GM23338 (cell line): ENCODE results near the gene FBXL14. TPM values are rescaled to one million over a fixed set of nuclear protein-coding genes. Genes with fewer than 3 reads are reported as not detected.

Experiments
- ATAC-seq: fragments of 200-7000 bp; cut with Tn5 transposase; 3 replicates; pipeline ENCODE4 v1.9.1; 2020
- DNase-seq: peaks from one replicate; pipeline ENCODE4 v3.0.0-alpha.2; 2015; ENCODE audit warnings: low spot score
- H2AFZ ChIP-seq: fragments of 200-600 bp; sonication (generic); 2 replicates; pipeline ENCODE4 v1.8.0; 2016; ENCODE audit warnings: antibody characterized with exemption, mild to moderate bottlenecking, moderate library complexity
- H3F3A ChIP-seq: fragments of 200-600 bp; sonication (generic); replicated peaks from 2 replicates; pipeline ENCODE4 v1.8.0; 2017; ENCODE audit warnings: antibody characterized with exemption, mixed run types, low read depth
- H3K27ac ChIP-seq: fragments of 200-600 bp; sonication (generic); 2 replicates; pipeline ENCODE4 v1.6.1; 2016; ENCODE audit warnings: low read depth
- H3K27me3 ChIP-seq: fragments of 200-600 bp; sonication (generic); 2 replicates; pipeline ENCODE4 v1.8.0; 2016; ENCODE audit warnings: mild to moderate bottlenecking, mixed run types, moderate library complexity; ENCODE audit not compliant: insufficient read depth
- H3K36me3 ChIP-seq: fragments of 200-600 bp; sonication (generic); 2 replicates; pipeline ENCODE4 v1.8.0; 2016; ENCODE audit warnings: mild to moderate bottlenecking; ENCODE audit not compliant: insufficient read depth
- H3K4me1 ChIP-seq: fragments of 200-600 bp; sonication (generic); 2 replicates; pipeline ENCODE4 v1.8.0; 2016; ENCODE audit warnings: mild to moderate bottlenecking, moderate library complexity; ENCODE audit not compliant: insufficient read depth
- H3K4me2 ChIP-seq: fragments of 200-600 bp; sonication (generic); 2 replicates; pipeline ENCODE4 v1.7.1; 2017; ENCODE audit warnings: mixed run types
- H3K4me3 ChIP-seq: fragments of 200-600 bp; sonication (generic); 2 replicates; pipeline ENCODE4 v1.6.1; 2016; ENCODE audit warnings: mixed run types
- H3K79me2 ChIP-seq: fragments of 200-600 bp; sonication (generic); replicated peaks from 2 replicates; pipeline ENCODE4 v1.8.0; 2017; ENCODE audit warnings: mild to moderate bottlenecking; ENCODE audit not compliant: insufficient read depth
- H3K9me2 ChIP-seq: fragments of 200-600 bp; sonication (generic); 2 replicates; pipeline ENCODE4 v1.8.0; 2017; ENCODE audit not compliant: insufficient read depth
- H4K20me1 ChIP-seq: fragments of 200-600 bp; sonication (generic); replicated peaks from 2 replicates; pipeline ENCODE4 v1.8.0; 2017; ENCODE audit warnings: mild to moderate bottlenecking; ENCODE audit not compliant: insufficient read depth
- H3K27ac Mint-ChIP-seq: 2 replicates; pipeline ENCODE4 v1.8.0; 2020; ENCODE audit warnings: inconsistent platforms, mild to moderate bottlenecking, moderate library complexity, mixed read lengths
- H3K27me3 Mint-ChIP-seq: 3 replicates; pipeline ENCODE4 v1.8.0; 2022; ENCODE audit warnings: low read depth, mild to moderate bottlenecking, moderate library complexity, mixed read lengths, inconsistent platforms; ENCODE audit not compliant: insufficient read depth, poor library complexity
- H3K36me3 Mint-ChIP-seq: 3 replicates; pipeline ENCODE4 v1.8.0; 2021; ENCODE audit warnings: low read depth, mild to moderate bottlenecking, inconsistent platforms, moderate library complexity, mixed read lengths
- H3K4me1 Mint-ChIP-seq: 3 replicates; pipeline ENCODE4 v1.8.0; 2020; ENCODE audit warnings: mild to moderate bottlenecking, inconsistent platforms, mixed read lengths
- H3K4me3 Mint-ChIP-seq: 3 replicates; pipeline ENCODE4 v1.8.0; 2021; ENCODE audit warnings: moderate library complexity, mild to moderate bottlenecking, inconsistent platforms, mixed read lengths
- H3K9me3 Mint-ChIP-seq: 3 replicates; pipeline ENCODE4 v1.8.0; 2020; ENCODE audit warnings: moderate library complexity, mild to moderate bottlenecking, inconsistent platforms, mixed read lengths
- CREB1 ChIP-seq: fragments of 250-450 bp; sonication (Bioruptor Pico); IDR thresholded peaks from 2 replicates; pipeline ENCODE4 v1.5.0; 2020; ENCODE audit warnings: low read depth, mild to moderate bottlenecking, moderate library complexity
- CTCF ChIP-seq, 2 experiments: fragments of 200-600 bp in 1 of 2; sonication (generic) in 1 of 2; conservative IDR thresholded peaks; 2 replicates each; pipeline versions ENCODE4 v1.5.1 to v1.6.1; 2016 to 2017; ENCODE audit warnings: antibody characterized with exemption in 2 of 2, low read depth in 2 of 2, mild to moderate bottlenecking in 2 of 2, moderate library complexity in 1 of 2
- ETS1 ChIP-seq: IDR thresholded peaks from 2 replicates; pipeline ENCODE4 v1.6.1; 2016; ENCODE audit warnings: antibody characterized with exemption
- EZH2phosphoT487 ChIP-seq: fragments of 200-600 bp; sonication (generic); IDR thresholded peaks from one replicate; pipeline ENCODE4 v1.8.1; 2018; ENCODE audit warnings: antibody characterized with exemption; ENCODE audit not compliant: unreplicated experiment
- JUNB ChIP-seq: IDR thresholded peaks from one replicate; pipeline ENCODE4 v1.6.1; 2016; ENCODE audit warnings: antibody characterized with exemption; ENCODE audit not compliant: unreplicated experiment
- NANOG ChIP-seq: IDR thresholded peaks from 2 replicates; pipeline ENCODE4 v1.6.1; 2016; ENCODE audit warnings: antibody characterized with exemption, borderline replicate concordance
- STAT1 ChIP-seq: IDR thresholded peaks from one replicate; pipeline ENCODE4 v1.6.1; 2016; ENCODE audit warnings: antibody characterized with exemption; ENCODE audit not compliant: unreplicated experiment
- ZNF114 ChIP-seq: fragments of 250-450 bp; sonication (Bioruptor Pico); IDR thresholded peaks from 2 replicates; pipeline ENCODE4 v1.5.0; 2020; ENCODE audit warnings: mild to moderate bottlenecking, moderate library complexity
- ZNF331 ChIP-seq: fragments of 250-450 bp; sonication (Bioruptor Pico); IDR thresholded peaks from 2 replicates; pipeline ENCODE4 v1.5.0; 2020; ENCODE audit warnings: low read depth, mild to moderate bottlenecking, moderate library complexity
- ZNF462 ChIP-seq: fragments of 250-450 bp; sonication (Bioruptor Pico); IDR thresholded peaks from 2 replicates; pipeline ENCODE4 v1.5.0; 2020; ENCODE audit warnings: mild to moderate bottlenecking, moderate library complexity
- polyA plus RNA-seq: library from polyadenylated mRNA; unstranded; fragments of >200 nt; fragmentation: Nextera tagmentation; extraction: Ambion mirVana; gene quantifications from 2 replicates; pipeline ENCODE4 v1.2.1, GENCODE V29; 2016
- total RNA-seq: library from RNA; depleted of rRNA; stranded (reverse); fragments of >200 nt; shearing (Covaris generic); gene quantifications from 2 replicates; pipeline ENCODE4 v1.2.3, GENCODE V29; 2014

FBXL14 gene
- total and polyA plus RNA-seq, 2 experiments from 2014 or later = 0.74 to 9.4 TPM

- H3K79me2 ChIP-seq = no peaks in the 10 kb centered on the region
- no peak overlapping the region for H3K27ac Mint-ChIP-seq
Observed at GRCh38 chr12:1608713-1609119, 14.3 kb upstream of the FBXL14 start.

More at GRCh38 chr12:1608713-1609119, 14.3 kb upstream of the FBXL14 start:
- H3K4me1 ChIP-seq = peaks cover 11% of the 10 kb centered on the region
- Mint-ChIP-seq H3K9me3 (no peaks in the 10 kb centered on the region), H3K4me1 (peaks cover 10% of the 10 kb centered on the region), H3K36me3 (no peaks in the 10 kb centered on the region), H3K27me3 (peaks cover 29% of the 10 kb centered on the region), H3K4me3 (no peak overlapping the region)
- H3K27me3 ChIP-seq = peaks cover 34% of the 10 kb centered on the region
- no peak overlapping the region for H3K27ac ChIP-seq
- no peaks in the 10 kb centered on the region for H3K36me3 ChIP-seq
- TF ChIP-seq CTCF (conservative IDR thresholded peaks at IDR 0.05; ENCODE audit: low read depth in 2 of 2) = no peak
- TF ChIP-seq CREB1 (CRISPR knock-in tag) = no peak
- TF ChIP-seq ZNF462 (CRISPR knock-in tag) = no peak
- no peak for TF ChIP-seq EZH2phosphoT487
- no peak for TF ChIP-seq NANOG
- no peak for TF ChIP-seq ZNF114 (CRISPR knock-in tag)
- TF ChIP-seq ZNF331 = no peak
- no peak for TF ChIP-seq JUNB
- TF ChIP-seq STAT1 = no peak
- no peak for TF ChIP-seq ETS1
- no peak overlapping the region for H3K4me2 ChIP-seq
- no peaks in the 10 kb centered on the region; the same call in 1 of the 2 replicates for H3F3A ChIP-seq
- no peak for ATAC-seq
- no peaks in the 10 kb centered on the region; the same call in 1 of the 2 replicates for H4K20me1 ChIP-seq
- no peak overlapping the region for H3K4me3 ChIP-seq
- H3K9me2 ChIP-seq = no peaks in the 10 kb centered on the region
- H2AFZ ChIP-seq = no peak overlapping the region
- DNase-seq = no peak
